ENCODE results near the gene RBM3.
A peak's percentile ranks its signal among the peaks of the same experiment; 100 is the strongest.
"Not testable (repeated sequence)": the region's sequence is repeated elsewhere in the genome, so short reads cannot be mapped to it uniquely, and the experiment has no call there.

Gene RBM3

DNA sequence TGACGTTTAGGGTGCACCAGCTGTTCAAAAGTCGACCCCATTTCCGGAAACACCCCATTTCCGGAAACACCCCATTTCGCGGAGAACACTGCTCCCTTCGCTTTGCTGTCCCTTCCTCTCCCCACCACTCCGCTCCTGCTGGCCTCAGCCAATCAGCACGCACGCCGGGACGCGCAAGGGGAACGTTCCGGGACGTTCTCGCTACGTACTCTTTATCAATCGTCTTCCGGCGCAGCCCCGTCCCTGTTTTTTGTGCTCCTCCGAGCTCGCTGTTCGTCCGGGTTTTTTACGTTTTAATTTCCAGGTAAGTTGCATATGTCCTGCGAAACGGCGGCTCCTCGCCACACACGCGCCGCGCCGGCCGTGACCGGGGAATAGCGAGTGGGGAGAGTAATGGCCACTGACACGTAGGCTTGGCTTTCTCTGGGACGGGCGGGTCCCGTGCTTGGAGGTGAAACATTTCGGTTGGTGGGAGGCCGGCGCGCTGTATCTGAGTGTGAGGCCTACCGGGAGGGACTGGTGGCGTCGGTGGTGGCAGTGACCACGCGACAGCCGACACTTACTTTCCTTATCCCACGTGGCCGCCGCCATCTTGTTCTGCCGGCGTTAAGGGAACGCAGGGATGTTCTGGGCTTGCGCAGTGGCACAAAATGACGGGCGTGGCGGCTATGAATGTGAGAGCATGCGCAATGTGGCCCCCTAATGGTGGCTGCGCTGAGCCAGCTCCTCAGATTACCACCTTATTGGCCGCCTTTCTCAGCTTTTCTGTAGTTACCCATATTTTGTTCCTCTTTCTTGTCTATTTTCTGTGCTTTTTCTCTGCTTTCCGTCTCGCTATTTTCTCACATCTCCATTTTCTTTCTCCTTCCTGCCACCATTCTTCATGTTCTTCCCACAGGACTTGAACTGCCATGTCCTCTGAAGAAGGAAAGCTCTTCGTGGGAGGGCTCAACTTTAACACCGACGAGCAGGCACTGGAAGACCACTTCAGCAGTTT is at the start of gene RBM3:
TSS of gene RBM3 (plus strand) at position 215 of the 997 bp plus-strand sequence. CDS start at position 912, 697 bp downstream.
- peaks cover 47% of the 10 kb centered on the region for H3K36me3 ChIP-seq
- DNase-seq = peak; percentile 93
- no peaks in the 10 kb centered on the region for H3K9me3 ChIP-seq (ENCODE audit: severe bottlenecking)
- peak within 1 kb of the TSS; percentile 98 for H3K27ac ChIP-seq
- H3K4me3 ChIP-seq (ENCODE audit: low read depth, low read length) = peak within 1 kb of the TSS; percentile 67
- H3K27me3 ChIP-seq (ENCODE audit: insufficient read depth, low read depth, severe bottlenecking) = peaks cover 22% of the 10 kb centered on the region
- TF ChIP-seq, protein P1, sequence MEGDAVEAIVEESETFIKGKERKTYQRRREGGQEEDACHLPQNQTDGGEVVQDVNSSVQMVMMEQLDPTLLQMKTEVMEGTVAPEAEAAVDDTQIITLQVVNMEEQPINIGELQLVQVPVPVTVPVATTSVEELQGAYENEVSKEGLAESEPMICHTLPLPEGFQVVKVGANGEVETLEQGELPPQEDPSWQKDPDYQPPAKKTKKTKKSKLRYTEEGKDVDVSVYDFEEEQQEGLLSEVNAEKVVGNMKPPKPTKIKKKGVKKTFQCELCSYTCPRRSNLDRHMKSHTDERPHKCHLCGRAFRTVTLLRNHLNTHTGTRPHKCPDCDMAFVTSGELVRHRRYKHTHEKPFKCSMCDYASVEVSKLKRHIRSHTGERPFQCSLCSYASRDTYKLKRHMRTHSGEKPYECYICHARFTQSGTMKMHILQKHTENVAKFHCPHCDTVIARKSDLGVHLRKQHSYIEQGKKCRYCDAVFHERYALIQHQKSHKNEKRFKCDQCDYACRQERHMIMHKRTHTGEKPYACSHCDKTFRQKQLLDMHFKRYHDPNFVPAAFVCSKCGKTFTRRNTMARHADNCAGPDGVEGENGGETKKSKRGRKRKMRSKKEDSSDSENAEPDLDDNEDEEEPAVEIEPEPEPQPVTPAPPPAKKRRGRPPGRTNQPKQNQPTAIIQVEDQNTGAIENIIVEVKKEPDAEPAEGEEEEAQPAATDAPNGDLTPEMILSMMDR (IDR thresholded peaks at IDR 0.05; ENCODE audit: low read depth, low read length) = peak; percentile 37

DNA sequence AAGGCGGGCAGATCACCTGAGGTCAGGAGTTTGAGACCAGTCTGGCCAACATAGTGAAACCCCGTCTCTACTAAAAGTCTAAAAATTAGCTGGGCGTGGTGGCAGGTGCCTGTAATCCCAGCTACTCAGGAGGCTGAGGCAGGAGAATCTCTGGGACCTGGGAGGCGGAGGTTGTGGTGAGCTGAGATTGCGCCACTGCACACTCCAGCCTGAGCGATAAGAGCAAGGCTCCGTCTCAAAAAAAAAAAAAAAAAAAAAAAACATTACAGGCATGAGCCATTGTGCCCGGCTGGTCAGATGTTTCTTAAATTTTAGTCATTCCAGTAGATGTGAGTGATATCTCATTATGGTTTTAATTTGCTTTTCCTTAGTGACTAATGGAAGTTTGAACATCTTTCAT is 48.4 kb upstream of the RBM3 start:
- H3K36me3 ChIP-seq = peaks cover 47% of the 10 kb centered on the region
- H3K27ac ChIP-seq; H3K9me3 ChIP-seq (ENCODE audit: severe bottlenecking); H3K4me3 ChIP-seq (ENCODE audit: low read depth, low read length); H3K27me3 ChIP-seq (ENCODE audit: insufficient read depth, low read depth, severe bottlenecking); DNase-seq: not testable (repeated sequence)

DNA sequence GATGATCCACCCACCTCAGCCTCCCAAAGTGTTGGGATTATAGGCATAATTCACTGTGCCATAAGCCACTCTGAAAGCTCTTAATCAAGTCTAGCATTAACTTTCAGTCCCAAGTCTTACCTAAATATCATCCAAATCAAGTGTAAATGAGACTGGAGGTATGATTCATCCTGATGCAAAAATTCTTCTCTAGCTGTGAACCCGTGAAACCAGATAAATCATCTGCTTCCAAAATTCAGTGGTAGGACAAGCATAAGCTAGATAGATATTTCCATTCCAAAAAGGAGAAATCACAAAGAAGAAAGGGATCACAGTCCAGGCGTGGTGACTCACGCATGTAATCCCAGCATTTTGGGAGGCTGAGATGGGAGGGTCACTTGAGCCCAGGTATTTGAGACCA is 43.5 kb upstream of the RBM3 start:
- DNase-seq = no peak
- no peak overlapping the region for H3K4me3 ChIP-seq (ENCODE audit: low read depth, low read length)
- TF ChIP-seq, protein P1 (IDR thresholded peaks at IDR 0.05; ENCODE audit: low read depth, low read length) = no peak
- peaks cover 23% of the 10 kb centered on the region for H3K36me3 ChIP-seq
- H3K27ac ChIP-seq = no peak overlapping the region
- H3K27me3 ChIP-seq (ENCODE audit: insufficient read depth, low read depth, severe bottlenecking) = no peaks in the 10 kb centered on the region
- no peaks in the 10 kb centered on the region for H3K9me3 ChIP-seq (ENCODE audit: severe bottlenecking)

DNA sequence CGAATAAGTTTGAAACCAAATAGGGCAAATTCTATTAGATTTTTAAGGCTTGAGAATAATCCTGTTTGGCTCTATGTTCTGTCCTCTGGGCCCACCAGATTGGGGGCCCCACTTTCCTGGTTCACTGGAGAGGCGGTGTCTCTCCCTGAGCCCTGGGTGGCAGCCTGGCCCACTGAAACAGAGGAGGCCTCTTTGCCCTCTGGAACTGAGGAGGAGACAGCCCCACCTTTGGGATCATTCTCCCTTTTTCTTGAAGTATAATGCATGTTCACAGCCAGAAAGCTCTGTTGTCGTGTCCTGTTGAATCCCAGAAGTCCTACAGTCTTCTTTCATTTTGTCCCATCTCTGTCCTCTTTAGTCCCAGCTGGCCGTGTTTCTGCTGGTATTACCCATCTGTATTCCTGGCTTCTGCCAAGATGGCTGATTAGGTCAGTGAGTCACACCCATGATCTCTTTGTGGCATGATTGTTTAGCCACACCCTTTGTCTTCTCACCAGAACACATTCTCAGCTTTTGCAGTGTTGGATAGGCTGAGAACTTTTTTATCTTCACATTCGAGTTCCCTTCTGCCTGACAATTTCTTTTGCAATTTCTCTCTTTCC is 42.8 kb upstream of the RBM3 start:
- H3K27me3 ChIP-seq (ENCODE audit: insufficient read depth, low read depth, severe bottlenecking) = no peaks in the 10 kb centered on the region
- H3K27ac ChIP-seq = no peak overlapping the region
- peaks cover 22% of the 10 kb centered on the region for H3K36me3 ChIP-seq
- DNase-seq = no peak
- H3K4me3 ChIP-seq (ENCODE audit: low read depth, low read length) = no peak overlapping the region
- H3K9me3 ChIP-seq (ENCODE audit: severe bottlenecking) = no peaks in the 10 kb centered on the region
- TF ChIP-seq, protein P1 (IDR thresholded peaks at IDR 0.05; ENCODE audit: low read depth, low read length) = no peak

DNA sequence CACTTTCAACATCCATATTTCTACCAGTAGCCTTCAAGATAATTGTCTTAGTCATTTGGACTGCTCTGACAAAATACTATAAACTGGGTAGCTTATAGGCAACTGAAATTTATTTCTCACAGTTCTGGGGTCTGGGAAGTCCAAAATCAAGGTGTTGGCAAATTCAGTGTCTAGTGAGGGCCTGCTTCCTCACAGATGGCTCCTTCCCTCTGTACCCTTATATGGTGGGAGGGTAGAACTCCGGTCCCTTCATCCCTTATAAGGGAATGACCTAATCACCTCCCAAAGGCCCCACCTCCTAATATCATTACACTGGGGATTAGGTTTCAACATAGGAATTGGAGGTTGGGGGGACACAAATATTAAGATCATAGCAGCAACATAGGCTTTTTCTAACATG is 42.1 kb upstream of the RBM3 start:
- no peaks in the 10 kb centered on the region for H3K27me3 ChIP-seq (ENCODE audit: insufficient read depth, low read depth, severe bottlenecking)
- TF ChIP-seq, protein P1 (IDR thresholded peaks at IDR 0.05; ENCODE audit: low read depth, low read length) = no peak
- H3K4me3 ChIP-seq (ENCODE audit: low read depth, low read length) = no peak overlapping the region
- no peak overlapping the region for H3K27ac ChIP-seq
- no peaks in the 10 kb centered on the region for H3K9me3 ChIP-seq (ENCODE audit: severe bottlenecking)
- DNase-seq = no peak
- peaks cover 16% of the 10 kb centered on the region for H3K36me3 ChIP-seq

DNA sequence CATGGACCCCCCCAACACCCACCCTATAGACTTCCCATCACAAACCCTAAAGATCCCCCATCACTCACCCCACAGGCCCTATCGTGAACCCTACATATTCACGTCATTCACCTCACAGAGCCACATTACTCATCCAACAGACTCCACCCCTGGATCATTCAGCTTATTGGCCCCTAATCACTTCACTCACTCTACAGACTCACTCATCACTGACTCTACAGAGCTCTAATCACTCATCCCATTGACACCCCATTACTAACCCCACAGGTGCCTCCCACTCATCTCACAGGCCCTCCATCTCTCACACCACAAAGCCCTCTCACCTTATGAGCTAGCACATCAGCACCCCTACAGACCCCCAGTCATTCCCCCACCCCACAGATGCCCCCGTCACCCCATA is 41.1 kb upstream of the RBM3 start:
- no peaks in the 10 kb centered on the region for H3K9me3 ChIP-seq (ENCODE audit: severe bottlenecking)
- TF ChIP-seq, protein P1 (IDR thresholded peaks at IDR 0.05; ENCODE audit: low read depth, low read length) = no peak
- H3K36me3 ChIP-seq = peaks cover 6% of the 10 kb centered on the region; the same call in 1 of the 2 replicates
- DNase-seq = no peak
- no peak overlapping the region for H3K27ac ChIP-seq
- no peak overlapping the region for H3K4me3 ChIP-seq (ENCODE audit: low read depth, low read length)
- peaks cover 3% of the 10 kb centered on the region for H3K27me3 ChIP-seq (ENCODE audit: insufficient read depth, low read depth, severe bottlenecking)

Data from WERI-Rb-1 (cell line).